ENCODE results near the gene CACNA1S.

Gene CACNA1S

GRCh38 chr1:201137024-201137392, 24.8 kb upstream of the CACNA1S start:
- no peak for TF ChIP-seq YY1 (IDR thresholded peaks at IDR 0.05; ENCODE audit: low read depth)
- TF ChIP-seq CREB1 (IDR thresholded peaks at IDR 0.05; ENCODE audit: low read depth) = no peak
- no peak for TF ChIP-seq TAF1 (IDR thresholded peaks at IDR 0.05; ENCODE audit: low read depth)
- TF ChIP-seq TCF12 (IDR thresholded peaks at IDR 0.05; ENCODE audit: low read depth) = no peak
- TF ChIP-seq RAD21 (IDR thresholded peaks at IDR 0.05; ENCODE audit: low read depth) = no peak
- TF ChIP-seq ZBTB7A (IDR thresholded peaks at IDR 0.05; ENCODE audit: low read depth) = no peak
- TF ChIP-seq TEAD4 (IDR thresholded peaks at IDR 0.05) = no peak
- no peak for TF ChIP-seq FOXM1 (IDR thresholded peaks at IDR 0.05; ENCODE audit: borderline replicate concordance, low read depth)
- no peak for TF ChIP-seq NFIC (IDR thresholded peaks at IDR 0.05)
- no peak for TF ChIP-seq EGR1 (IDR thresholded peaks at IDR 0.05)
- TF ChIP-seq USF1 (IDR thresholded peaks at IDR 0.05) = no peak
- no peak for TF ChIP-seq MAX (IDR thresholded peaks at IDR 0.05)
- no peak for TF ChIP-seq REST (IDR thresholded peaks at IDR 0.05; ENCODE audit: low read depth)
- TF ChIP-seq CEBPB (IDR thresholded peaks at IDR 0.05) = no peak
- no peak for TF ChIP-seq EP300 (IDR thresholded peaks at IDR 0.05; ENCODE audit: borderline replicate concordance)

DNA sequence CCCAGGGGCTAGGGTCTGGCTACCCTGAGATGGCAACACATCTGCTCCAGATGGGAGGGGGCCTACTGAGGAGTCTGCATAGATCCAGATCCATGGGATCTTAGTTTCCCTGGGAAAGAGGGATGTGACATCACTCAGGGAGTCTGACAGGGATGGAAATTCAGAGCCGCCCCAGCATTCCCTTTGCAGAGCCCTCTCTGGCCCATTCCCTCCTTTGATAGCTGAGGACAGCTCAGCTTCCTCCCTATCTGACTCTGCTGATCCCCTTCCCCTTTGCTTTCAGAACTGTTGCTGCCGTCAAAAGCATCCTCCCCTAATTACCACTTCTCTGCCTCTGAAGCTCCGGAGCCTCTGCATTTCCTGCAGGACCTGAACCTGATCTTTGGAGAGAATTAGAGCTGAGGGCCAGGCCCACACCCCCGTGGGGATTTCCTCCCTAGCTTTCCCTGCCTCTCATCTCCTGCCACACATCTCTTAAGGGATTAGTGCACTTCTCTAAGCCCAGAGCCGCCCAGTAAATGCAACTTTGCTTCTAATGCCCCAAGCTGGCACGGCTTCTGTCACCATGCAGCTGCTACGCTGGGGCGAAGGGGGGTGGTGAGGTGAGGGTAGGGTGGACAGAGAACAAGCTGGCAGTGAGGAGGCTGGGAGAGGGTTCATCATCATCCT, 24.3 kb upstream of the CACNA1S start:
- TF ChIP-seq REST (IDR thresholded peaks at IDR 0.05; ENCODE audit: low read depth) = no peak
- TF ChIP-seq TEAD4 (IDR thresholded peaks at IDR 0.05) = no peak
- no peak for TF ChIP-seq EGR1 (IDR thresholded peaks at IDR 0.05)
- no peak for TF ChIP-seq ZBTB7A (IDR thresholded peaks at IDR 0.05; ENCODE audit: low read depth)
- no peak for TF ChIP-seq NFIC (IDR thresholded peaks at IDR 0.05)
- TF ChIP-seq RAD21 (IDR thresholded peaks at IDR 0.05; ENCODE audit: low read depth) = no peak
- no peak for TF ChIP-seq CREB1 (IDR thresholded peaks at IDR 0.05; ENCODE audit: low read depth)
- TF ChIP-seq EP300 (IDR thresholded peaks at IDR 0.05; ENCODE audit: borderline replicate concordance) = no peak
- no peak for TF ChIP-seq USF1 (IDR thresholded peaks at IDR 0.05)
- no peak for TF ChIP-seq YY1 (IDR thresholded peaks at IDR 0.05; ENCODE audit: low read depth)
- no peak for TF ChIP-seq MAX (IDR thresholded peaks at IDR 0.05)
- no peak for TF ChIP-seq FOXM1 (IDR thresholded peaks at IDR 0.05; ENCODE audit: borderline replicate concordance, low read depth)
- TF ChIP-seq TAF1 (IDR thresholded peaks at IDR 0.05; ENCODE audit: low read depth) = no peak
- TF ChIP-seq CEBPB (IDR thresholded peaks at IDR 0.05) = no peak
- TF ChIP-seq TCF12 (IDR thresholded peaks at IDR 0.05; ENCODE audit: low read depth) = no peak

DNA sequence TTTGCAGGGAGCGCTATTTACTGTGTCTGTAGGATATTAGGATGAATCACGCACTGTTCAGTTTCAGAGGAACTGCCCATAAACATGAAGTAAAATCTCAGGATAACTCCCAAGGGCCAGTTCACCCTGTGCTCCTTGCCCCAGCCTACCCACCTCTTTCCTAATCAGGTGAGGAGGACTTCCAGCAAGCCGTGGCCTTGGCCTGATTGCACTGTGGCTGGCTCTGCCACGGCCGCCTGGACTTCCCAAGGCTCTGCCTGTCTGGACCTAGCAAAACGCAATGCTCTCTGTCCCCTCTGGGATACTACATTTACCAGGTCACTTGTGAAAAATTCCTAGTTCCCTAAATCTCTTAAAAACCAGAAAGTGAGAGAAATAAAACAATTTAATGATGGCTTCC, 22.2 kb upstream of the CACNA1S start:
- TF ChIP-seq CEBPB (IDR thresholded peaks at IDR 0.05) (no peak), MAX (IDR thresholded peaks at IDR 0.05) (no peak), USF1 (IDR thresholded peaks at IDR 0.05) (no peak), REST (IDR thresholded peaks at IDR 0.05; ENCODE audit: low read depth) (no peak), TAF1 (IDR thresholded peaks at IDR 0.05; ENCODE audit: low read depth) (no peak), ZBTB7A (IDR thresholded peaks at IDR 0.05; ENCODE audit: low read depth) (no peak), TCF12 (IDR thresholded peaks at IDR 0.05; ENCODE audit: low read depth) (no peak), RAD21 (IDR thresholded peaks at IDR 0.05; ENCODE audit: low read depth) (no peak), FOXM1 (IDR thresholded peaks at IDR 0.05; ENCODE audit: borderline replicate concordance, low read depth) (no peak), EP300 (IDR thresholded peaks at IDR 0.05; ENCODE audit: borderline replicate concordance) (no peak), TEAD4 (IDR thresholded peaks at IDR 0.05) (no peak), EGR1 (IDR thresholded peaks at IDR 0.05) (no peak)
